SW480 (cell line): Measurements from ENCODE around the gene PI4KA.
"Not testable (repeated sequence)": the region's sequence is repeated elsewhere in the genome, so short reads cannot be mapped to it uniquely, and the experiment has no call there.

ENCODE experiments used
- DNase-seq: peaks from one replicate; pipeline ENCODE4 v3.0.0-alpha.2; 2016; ENCODE audit warnings: low spot score

The PI4KA gene

DNA sequence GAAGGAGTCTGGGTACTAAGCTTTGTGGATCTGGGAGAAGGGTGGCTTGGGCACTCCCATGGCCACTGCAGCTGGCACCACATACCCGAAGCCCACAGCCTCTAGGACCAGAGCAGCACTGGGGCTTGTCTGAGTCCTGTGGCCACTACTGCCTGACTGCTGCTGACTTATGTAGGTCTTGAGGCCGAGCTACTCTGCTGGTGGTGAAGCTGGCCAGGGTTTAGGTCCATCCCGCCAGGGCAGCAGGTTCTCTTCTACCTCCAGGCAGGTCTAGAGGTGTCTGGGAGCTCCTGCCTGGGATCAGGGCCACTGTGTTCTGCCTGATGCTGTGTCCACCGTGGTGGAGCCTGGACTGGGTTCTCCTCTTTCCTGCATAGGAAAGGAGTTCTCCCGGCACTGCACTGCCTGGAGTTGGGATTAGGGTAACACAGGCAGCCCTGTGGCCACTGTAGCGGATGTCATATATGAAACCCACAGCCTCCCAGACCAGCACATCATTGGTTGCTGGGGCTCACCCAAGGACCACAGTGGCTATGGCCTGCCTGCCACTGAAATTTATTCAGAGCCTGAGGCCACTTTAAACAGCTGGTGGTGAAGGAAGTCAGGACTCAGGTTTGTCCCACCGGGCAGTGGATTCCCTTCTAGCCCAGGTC lies 194.5 kb downstream of the PI4KA start:
- no peak for DNase-seq

DNA sequence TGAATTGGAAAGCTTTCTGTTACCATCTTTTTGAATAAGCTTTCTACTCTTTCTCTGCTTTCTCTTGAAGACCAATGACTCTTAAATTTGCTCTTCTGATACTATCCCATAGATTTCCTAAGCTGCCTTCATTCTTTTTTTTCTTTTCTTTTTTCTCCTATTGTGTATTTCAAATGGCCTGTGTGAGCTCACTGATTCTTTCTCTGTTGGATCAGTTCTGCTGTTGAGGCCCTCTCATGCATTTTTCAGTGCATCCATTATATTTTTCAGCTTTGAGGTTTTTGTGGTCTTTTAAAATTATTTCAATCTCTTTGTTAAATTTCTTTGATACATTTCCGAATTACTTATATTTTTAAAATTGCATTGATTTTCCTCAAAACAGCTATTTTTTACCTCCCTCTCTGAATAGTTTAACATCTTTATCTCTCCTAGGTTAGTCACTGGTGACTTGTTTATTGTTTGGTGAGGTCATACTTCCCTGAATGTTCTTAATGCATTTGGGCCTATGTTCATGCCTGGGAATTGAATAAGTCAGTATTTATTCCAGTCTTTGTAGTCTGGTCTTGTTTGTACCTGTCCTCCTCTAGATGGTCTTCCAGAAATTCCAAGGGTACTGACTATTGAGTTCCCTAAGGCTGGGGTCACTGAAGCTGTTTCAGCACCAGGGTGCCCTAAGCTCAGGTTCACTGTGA lies 195.3 kb downstream of the PI4KA start:
- DNase-seq: no peak

DNA sequence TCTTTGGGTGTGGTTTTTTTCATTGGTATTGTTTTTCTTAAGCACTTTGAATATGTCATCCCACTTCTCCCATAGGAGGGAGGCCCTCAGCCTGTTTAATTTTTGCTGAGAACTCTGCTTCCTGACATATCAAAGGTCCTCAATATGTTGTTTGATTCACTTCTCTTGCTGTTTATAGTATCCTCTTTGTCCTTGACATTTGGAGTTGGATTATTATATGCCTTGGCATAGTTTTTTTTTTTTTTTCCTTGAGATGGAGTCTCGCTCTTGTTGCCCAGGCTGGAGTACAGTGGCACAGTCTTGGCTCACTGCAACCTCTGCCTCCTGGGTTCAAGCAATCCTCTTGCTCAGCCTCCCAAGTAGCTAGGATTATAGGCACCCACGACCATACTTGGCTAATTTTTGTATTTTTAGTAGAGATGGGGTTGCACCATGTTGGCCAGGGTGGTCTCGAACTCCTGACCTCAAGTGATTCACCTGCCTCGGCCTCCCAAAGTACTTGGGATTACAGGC lies 196.0 kb downstream of the PI4KA start:
- not testable (repeated sequence) for DNase-seq

DNA sequence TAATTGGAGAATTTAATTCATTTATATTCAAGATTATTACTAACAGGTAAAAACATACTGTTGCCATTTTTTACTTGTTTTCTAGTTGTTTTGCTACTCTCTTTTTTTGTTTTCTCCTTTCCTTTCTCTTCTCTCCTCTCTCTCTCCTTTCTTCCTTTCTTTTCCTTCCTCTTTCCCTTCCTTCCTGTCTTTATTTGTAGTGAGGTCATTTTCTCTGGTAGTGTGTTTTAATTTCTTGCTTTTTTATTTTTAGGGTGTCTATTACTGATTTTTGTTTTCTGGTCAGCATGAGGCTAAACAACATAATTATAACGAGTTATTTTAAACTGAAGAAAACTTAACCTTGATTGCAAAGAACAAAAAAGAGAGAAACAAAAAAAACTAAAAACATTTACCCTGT lies 197.1 kb downstream of the PI4KA start:
- DNase-seq: no peak

DNA sequence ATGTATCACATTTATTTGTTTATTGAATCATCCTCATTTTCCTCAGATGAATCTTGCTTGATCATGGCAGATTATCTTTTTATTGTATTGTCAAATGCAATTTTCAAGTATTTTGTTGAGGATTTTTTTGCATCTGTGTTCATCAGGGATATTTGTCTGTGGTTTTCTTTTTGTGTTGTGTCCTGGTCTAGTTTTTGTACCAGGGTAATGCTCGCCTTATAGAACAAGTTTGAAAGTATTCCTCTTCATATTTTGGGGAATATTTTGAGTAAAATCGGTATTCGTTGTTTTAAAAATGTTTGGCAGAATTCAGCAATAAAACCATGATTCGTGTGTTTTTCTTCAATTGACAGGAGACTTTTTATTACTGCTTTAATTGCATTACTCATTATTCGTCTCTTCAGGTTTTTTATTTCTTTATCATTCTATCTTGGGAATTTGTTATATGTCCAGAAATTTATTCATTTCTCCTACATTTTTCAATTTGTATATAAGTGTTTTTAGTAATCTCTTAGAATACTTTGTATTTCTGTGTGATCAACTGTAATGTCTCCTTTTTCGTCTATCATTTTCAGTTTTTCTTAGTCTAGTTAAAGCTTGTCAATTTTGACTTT lies 198.1 kb downstream of the PI4KA start:
- DNase-seq: no peak

DNA sequence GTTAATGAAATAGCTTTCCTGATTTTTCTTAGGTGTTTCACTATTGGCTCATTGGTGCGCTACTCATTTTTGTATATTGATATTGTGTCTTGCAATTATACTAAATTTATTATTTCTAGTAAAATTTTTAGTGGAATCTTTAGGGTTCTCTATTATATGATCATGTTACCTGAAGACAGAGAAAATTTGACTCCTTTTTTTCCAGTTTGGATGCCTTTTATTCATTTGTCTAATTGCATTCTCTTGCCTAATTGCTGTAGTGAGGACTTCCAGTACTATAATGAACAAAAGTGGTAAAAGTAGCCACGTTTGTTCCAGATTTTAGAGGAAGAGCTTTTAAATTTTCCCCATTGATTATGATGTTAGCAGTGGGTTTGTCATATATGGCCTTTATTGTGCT lies 198.7 kb downstream of the PI4KA start:
- DNase-seq: no peak

DNA sequence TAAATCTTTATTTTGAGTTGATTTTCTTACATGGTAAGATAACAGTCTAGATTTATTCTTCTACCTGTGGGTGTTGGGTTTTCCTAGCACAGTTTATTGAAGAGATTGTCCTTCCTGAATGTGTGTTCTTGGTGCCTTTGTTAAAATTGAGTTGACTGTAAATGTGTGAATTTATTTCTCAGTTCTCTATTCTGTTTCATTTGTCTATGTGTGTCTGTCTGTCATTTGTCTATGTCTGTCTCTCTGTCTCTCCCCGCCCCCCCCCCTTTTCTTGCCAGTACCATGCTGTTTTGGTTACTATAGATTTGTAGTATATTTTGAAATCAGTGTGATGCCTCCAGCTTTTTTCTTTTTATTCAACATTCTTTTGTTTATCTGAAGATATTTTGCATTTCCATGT lies 199.4 kb downstream of the PI4KA start:
- DNase-seq: no peak

DNA sequence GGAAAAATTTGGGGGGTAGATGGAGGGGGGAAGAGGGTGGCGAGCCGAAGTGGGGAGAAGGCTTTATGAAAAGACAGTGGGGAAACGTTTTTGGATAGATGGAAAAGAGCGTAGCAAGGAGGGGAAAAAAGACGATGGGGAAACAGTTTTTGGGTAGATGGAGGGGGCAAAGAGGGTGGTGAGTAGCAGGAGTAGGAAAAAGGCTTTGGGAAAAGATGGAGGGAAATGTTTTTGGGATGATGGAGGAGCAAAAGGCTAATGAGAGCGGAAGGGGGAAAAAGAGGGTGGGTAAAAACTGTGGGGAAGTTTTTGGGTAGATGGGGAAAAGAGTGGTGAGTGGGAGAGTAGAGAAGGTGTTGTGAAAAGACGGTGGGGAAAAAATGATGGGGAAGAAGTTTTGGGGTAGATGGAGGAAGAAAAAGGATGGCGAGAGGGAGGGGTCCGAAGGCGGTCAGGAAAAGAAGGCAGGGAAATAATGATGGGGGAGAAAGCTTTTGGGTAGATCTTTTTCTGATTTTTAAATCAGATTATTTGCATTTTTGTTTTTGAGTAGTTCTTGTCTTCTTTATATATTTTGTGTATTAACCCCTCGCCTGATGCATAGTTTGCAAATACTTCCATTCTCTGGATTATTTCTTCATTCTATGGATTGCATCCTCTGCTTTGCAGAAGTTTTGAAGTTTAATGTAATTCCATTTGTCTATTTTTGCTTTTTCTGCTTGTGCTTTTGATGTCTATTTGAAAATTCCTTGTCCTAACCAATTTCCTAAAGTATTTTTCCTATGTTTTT lies 200.0 kb downstream of the PI4KA start:
- no peak for DNase-seq

DNA sequence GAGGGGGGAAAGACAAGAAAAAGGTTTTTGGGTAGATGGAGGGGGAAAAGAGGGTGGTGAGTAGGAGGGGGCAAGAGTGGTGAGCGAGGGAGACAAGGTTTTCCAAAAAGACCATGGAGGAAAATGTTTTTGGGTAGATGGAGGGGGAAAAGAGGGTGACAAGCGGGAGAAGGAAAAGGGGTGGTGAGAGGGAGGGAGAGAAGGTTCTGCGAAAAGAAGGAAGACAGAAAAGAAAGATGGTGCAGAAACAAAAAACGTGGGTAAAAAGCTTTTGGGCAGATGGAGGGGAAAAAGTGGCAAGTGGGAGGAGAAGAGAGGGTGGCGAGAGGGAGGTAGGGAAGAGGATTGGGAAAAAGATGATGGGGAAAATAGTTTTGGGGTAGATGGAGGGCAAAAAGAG lies 200.6 kb downstream of the PI4KA start:
- DNase-seq: no peak
